Stimulated activated naive CD4-positive, alpha-beta T cell (primary cell): ENCODE data around the gene DLD.
"Not testable (repeated sequence)": the region's sequence is repeated elsewhere in the genome, so short reads cannot be mapped to it uniquely, and the experiment has no call there.

Source experiments
- DNase-seq, 6 experiments: peaks; one replicate each; lab custom pipeline; 2025; lab: John Stamatoyannopoulos, UW

DLD gene

DNA sequence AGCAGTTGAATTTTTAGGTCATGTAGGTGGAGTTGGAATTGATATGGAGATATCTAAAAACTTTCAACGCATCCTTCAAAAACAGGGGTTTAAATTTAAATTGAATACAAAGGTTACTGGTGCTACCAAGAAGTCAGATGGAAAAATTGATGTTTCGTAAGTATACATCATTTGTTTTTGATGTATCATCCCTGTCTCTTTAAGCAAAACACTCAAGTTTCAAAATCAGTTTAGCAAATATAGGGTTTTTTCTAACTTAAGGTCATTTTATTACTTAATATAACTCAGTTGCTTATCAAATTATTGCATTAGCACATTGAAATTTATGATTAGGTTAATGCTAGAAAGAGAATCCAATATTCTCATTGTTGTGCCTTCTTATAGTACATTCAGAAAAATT, 24.6 kb downstream of the DLD start:
- DNase-seq, result no peak

DNA sequence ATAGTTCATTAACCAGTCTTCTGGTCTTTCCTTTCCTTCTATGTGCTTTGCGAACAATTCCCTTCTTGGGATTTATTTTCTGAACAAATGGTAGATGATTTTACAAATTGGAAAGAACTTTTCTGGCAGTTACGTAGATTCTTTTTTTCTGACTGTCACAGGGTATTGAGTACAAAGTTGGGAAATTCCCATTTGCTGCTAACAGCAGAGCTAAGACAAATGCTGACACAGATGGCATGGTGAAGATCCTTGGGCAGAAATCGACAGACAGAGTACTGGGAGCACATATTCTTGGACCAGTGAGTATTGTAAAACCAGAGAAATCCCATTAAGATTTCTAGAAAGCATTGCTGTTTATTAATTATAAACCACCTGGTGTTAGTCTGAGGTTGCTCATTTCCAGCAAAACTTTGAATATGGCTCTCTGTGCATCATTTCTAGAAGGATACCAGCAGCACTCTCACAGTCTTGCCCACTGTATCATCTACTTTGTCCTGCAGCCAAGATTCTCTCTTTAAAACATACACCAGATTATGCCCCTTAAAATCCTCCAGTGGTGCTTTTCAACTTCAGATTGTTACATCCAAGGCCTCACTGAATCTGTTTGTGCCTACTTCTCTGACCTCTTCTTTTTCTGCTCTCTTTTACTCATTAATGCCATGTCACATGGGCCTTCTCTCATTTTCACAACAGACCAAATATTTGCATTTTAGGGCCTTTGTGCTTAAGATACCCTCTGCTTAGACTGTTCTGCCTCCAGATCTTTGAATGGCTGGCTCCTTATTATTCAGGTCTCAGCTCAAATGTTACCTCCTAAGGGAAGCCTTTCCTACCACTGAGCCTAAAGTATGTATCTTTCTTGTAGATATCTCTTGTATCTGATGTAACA, 27.0 kb downstream of the DLD start:
- no peak for DNase-seq

DNA sequence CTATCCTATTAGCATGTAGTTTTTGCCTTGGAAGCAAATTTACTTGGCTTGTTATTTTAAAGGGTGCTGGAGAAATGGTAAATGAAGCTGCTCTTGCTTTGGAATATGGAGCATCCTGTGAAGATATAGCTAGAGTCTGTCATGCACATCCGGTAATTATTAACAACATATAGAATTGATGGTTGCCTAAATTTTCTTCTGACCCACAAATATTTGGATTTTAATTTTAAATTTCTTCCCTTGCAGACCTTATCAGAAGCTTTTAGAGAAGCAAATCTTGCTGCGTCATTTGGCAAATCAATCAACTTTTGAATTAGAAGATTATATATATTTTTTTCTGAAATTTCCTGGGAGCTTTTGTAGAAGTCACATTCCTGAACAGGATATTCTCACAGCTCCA, 28.0 kb downstream of the DLD start:
- no peak for DNase-seq

DNA sequence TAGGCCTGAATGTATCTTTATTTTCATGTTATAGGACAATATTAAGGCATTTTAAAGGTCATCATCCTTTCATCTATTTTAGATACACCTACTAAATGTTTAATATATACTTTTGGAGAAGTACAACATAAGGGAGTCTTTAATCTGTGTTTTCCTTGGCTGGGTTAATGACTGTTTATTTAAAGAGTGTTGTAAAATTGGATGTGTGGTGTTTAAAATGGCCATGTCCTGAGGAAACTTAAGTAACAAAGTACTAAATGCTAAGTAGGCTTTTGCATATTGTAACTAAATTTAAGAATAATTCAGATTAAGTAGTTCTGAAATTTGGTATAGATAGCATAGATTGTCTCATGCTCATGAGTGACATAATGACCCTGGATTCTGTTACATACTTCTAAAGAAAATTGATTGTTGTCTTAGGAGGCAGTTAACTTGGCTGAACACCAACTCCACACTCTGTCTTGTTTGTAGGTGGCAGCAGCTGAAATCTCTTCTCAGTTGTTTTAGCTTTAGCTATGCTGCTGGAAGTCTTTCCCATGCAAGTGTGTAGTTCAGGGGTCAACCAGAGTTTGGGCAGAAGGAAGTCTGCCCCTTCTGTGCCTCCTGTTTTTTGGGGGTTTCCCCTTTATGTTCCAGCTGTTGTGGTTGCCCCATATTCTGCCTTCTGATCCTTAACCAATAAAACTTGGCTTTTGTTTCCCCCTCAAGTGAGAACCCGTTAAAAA, 29.2 kb downstream of the DLD start:
- DNase-seq, result no peak

DNA sequence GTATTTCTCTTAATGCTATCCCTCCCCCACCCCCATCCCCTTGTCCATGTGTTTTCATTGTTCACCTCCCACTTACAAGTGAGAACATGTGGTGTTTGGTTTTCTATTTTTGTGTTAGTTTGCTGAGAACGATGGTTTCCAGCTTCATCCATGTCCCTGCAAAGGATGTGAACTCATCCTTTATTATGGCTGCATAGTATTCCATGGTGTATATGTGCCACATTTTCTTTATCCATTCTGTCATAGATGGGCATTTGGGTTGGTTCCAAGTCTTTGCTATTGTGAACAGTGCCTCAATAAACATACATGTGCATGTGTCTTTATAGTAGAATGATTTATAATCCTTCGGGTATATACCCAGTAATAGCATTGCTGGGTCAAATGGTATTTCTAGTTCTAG, 30.8 kb downstream of the DLD start:
- DNase-seq, result not testable (repeated sequence)

DNA sequence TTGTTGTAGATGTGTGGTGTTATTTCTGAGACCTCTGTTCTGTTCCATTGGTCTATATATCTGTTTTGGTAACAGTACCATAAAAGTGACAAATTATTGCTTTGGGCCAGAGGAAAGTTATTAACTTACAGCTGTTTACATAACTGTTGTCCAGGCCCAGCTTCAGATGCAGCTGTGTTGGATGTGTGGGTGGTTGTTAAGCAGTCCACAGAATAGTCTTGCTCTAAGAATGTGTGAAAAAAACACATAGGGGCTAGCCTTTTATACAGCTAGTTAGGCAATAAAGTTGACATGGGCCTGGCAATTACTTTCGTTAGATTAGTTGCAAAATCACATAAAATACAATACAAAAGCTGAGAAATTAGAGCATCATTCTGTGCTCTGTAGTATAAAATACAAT, 31.9 kb downstream of the DLD start:
- DNase-seq, result no peak

DNA sequence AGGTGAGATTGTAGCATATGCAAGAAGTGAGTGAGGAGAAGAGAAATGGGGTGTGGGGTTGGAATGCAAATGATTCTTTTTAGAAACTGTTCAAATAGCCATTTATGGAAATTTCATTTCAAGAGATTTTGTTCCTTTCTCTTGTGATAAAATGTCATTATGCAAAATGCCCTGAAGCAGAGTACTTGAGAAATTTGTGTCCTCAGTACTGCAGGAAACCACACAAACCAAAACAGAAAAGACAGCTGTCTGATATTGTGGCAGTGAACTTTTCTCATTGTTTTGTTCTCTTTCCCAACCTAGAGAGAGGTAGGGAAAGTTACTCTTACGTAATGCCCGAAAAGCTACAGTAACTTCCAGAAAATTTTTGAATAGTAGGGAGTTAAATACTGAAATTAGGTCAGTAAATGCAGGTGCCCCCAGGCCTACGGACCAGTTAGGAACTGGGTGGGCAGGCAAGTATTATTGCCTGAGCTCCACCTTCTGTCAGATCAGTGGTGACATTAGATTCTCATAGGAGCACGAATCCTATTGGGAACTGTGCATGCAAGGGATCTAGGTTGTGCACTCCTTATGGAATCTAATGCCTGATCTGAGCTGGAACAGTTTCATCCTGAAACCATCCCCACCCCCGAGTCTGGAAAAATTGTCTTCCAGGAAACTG, 34.0 kb downstream of the DLD start:
- DNase-seq, result peak in 1 of 6 experiments; percentile 15

DNA sequence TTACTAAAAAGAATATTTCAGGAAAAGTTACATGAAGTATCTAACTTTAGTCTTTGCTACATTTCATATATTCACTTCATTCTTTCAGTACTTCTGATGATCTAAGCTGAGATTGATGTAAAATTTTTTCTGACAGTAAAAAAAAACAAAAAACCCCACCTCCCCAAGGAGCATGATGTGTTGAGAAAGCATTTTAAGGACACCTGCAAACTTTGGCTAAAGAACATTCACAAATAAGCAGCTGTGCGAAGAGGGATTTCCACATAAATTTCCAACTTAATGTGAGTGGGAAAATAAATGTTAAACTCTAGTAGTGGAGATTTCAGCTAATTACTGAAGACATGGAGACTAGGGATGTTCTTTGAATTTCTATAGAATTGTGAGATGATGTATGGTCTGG, 35.5 kb downstream of the DLD start:
- no peak for DNase-seq

DNA sequence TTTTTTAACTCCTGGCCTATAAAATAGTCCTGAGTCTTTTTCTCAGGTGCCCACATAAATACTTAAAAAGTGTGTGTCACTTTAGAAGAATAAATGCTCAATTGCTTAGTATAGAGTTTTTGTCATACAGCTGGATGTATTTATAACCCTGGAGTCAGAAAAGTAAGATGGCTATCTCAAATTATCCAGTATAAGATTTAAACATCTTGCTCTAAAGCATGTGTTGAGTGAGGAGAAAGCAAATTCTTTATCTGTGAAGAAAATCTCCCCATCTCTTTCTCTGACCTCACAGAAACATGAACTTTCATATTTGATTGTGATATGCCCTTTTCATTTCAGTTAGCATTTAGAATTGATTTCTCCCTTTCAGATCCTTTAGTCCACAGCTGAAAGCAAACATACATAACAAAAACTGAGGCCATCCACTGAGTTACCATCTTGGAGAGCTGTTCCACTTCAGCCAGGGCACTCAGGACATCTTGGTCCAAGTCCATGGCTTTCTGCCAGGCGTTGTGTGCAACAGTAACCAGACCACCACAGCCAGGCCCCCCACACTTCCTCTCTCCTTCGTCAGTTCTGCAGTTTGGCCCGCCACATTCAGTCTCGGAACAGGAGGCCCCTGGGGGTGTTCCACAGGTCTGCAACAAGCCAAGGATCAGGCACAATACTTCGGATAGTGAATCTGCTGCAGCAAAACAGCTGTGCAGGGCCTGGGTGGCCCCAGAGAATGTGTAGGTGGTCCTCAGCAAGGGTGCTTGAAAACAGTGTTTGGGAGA, 40.9 kb downstream of the DLD start:
- no peak for DNase-seq

DNA sequence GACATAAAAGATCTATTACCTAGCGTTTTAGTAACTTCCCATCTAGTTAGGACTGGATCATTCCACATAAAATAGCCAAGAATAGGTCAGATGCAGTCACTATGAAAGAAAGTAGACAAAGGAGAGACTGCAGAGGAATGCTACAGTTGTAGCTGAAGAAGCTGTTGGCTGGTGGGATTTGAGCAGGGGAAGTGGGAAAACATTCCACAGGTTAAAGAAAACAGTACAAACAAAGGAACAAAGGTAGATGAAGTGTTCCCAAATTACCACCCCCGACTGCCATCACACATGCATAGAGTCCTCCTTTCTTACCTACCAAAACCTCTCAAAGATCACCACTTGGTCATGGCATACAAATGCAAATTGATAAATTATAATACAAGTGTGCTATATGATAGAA, 41.8 kb downstream of the DLD start:
- no peak for DNase-seq

DNA sequence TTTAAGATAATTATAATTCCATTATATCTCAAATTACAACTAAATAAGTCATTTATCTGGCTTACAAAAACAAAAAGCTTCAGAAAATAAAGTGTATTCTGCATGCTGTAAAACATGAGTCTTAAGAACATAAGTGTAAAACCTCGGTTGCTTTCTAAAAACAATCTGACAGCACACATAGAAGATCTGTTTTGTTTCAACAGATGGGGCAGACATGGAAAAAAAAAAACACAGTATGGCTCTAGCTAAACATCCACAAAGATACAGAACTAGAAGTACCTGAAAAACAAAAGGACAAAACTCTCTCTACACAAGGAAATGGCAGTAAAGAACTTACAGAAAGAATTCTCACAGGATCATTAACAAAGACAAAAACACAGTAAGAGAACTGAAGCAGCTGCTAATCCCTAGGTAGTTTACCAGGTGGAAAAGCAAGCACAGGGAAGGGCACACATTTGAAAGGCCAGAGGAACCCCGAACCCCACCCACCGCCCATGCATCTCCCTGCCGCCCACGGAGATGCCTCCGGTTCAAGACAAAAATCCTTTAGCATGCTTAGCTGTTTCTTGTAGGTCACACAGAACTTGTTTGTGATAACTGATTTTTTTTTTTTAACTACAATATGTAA, 42.5 kb downstream of the DLD start:
- no peak for DNase-seq

DNA sequence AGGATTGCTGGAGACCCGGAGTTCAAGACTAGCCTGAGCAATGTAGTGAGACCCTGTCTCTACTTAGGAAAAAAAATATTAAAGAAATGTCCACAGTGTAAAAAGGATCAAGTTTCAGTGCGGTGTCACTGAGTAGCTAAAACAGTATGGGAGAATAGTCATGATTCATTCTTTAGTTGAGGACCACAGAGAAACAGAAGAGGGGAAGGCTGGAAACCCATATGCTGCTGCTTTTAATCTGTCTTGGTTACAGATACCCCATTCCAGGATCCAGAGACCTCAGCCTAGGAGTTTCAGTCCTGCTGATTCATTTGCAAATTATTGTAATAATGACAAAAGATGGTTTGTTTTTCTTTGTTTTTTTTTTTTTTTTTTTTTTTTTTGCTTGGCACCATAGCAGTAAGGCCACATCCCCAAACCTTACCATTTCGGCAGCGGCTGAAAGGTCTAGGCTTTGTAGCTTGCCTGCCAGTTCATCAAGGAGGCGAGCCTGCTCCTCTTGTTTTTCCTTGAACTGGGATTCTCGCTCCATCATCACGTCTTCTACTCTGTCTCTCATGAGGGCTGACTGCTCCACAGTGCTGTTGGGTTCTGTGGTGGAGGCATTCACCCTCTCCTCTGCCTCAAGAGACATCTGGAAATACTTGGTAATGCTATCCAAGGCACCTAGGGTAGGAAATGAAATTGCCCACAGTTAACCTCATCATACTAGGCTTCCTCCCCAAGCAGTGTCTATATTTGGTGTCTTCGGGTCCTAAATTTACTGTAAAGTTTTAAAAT, 44.2 kb downstream of the DLD start:
- DNase-seq, result no peak

DNA sequence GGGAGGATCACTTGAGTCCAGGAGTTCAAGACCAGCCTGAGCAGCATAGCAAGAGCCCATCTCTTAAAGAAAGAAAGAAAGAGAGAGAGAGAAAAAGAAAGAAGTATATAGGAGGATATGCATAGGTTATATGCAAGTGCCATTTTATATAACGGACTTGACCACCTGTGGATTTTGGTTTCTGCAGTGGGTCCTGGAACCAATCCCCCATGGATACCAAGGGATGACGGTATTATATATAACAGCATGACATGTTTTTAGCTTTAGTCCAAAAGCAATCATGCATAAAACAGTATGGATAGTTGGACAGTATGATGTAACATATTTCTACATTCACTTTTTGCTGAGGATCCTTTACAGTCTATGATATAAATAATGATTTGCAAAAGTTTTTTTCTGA, 45.3 kb downstream of the DLD start:
- DNase-seq, result no peak

DNA sequence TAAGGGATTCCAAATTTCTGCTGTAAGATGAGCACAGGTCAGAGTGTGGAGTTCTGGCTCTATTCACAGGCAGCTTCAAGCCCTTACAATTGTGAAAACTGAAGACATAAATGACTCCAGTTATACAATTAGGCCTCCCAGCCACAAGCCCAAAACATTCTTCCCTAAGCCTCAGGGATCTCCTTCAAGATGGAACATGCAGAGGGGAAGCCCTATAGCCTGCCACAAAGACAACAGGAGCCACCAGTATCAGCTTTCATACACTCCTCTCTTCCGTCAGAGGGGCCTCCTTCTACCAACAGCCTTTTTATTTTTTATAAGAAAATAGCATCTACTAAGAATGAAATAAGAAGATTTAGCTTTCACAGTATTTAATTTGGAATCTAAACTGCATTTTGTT, 46.5 kb downstream of the DLD start:
- DNase-seq, result no peak

DNA sequence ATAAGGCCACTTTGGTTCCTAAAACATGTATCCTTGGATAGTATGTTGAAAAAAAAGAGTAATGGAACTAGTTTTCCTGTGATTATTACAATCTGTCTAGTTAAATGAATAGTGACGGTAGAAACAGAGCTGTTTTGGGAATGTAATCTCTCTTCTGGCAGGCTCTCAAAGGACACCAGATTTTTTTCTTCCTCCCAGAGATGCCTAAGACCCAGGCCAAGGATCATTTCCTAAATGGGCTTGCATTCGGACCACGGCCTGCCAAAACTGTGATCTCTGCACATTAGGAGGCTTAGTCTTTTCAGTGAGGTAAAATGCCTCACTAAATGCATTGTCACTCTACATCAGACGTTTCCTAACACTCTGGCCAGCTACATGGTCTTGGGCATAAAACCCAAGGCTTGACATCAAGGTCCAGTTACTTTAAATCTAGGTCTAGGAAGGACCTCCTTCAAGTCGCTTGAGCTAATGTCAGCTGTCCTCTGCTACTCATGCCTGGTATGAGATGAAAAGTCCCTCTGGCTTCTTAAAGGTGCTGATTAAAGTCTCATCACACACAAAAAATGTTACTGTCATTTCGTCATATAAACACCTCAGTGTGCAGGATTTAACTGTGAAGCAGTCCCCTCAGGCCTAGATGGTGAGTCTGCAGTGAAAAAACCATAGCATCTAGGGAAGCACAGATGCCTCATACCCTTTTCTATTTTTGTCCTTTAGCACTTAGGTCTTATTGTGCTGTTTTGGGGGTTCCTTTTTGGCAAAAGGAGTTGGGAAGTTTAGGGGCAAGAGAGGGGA, 47.7 kb downstream of the DLD start:
- DNase-seq, result no peak

DNA sequence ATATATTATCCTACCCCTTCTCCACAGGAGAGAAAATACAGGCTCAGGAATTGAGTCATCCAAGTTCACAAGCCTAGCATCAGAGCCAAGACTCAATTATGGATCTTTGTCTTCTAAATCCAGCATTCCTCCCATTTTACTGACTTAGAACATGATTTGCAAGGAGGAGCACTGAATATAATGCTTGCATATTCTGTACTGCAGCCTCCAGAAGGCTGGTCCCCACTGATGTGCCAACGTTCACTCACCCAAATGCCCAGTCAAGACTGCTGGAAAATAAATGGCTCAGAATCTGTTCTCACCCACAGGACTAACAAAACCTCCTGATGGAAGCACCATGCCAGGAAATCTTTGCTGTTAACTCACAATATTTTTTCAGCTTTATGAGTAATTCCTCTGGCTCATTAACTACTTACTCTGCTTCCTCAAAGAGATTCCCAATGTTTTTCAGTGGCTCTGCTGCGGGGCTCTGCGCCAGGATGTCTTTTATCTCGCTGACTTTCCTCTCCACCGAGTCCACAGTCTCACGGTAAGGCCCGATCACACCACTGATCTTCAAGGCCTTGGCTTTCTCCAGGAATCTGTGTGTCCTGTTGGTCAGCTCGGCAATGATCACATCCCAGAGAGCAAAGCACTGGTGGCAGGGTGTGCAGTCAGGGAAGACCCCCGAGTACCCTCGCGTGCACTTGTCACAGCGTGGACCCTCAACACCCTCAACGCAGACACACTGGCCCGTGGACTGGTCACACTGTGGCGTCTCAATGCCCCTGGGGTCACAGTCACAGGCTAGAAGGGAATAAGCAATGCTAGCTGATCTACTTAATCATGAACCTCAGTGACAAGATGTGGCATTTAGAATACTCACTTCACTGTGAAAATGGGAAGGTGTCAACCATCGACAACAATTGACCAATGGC, 48.8 kb downstream of the DLD start:
- DNase-seq, result no peak

DNA sequence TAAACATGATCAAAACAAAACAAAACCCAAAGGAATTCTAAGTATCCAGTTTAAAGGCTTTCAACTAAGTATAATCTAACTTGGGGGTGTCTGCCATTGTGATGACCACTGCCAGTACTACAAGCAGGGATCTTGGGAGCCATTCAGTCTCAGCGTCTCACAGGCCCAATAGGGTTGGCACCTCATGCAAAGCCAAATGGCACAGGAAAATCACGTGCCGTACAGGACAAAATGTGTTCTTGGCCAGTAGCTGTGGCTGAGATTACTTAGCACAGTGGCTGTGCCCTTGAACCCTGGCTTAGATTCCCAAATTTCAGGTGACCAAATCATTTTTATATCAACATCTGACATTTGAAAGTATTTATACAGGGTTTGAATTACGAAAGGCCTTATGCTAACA, 50.0 kb downstream of the DLD start:
- DNase-seq, result no peak

DNA sequence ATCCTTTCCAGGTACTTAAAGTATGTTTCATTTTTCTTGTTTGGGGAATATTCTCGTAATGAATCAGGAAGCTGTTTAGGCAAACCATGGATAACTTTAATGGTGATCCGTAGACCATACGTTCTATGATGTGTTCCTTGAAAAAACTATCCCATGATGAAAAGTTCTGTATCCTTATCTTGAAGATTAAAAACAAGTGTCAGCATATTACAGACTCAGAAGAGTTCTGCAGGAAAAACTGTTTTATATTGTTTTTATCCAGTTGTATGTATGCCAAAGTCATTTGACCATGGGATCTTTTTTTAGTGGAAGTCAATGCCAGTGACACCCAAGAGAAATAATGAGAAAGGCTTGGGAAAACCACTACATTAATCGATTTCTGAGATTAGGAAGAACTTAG, 52.0 kb downstream of the DLD start:
- DNase-seq, result no peak
